ENCODE measurements around the gene OR2H1.

Gene OR2H1

DNA sequence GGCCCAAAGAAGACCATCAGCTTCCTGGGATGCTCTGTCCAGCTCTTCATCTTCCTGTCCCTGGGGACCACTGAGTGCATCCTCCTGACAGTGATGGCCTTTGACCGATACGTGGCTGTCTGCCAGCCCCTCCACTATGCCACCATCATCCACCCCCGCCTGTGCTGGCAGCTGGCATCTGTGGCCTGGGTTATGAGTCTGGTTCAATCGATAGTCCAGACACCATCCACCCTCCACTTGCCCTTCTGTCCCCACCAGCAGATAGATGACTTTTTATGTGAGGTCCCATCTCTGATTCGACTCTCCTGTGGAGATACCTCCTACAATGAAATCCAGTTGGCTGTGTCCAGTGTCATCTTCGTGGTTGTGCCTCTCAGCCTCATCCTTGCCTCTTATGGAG lies 5.1 kb downstream of the OR2H1 start:
- ATAC-seq (replicated peaks) = no peak
- H3K27me3 Mint-ChIP-seq = peaks cover 16 to 18% of the 10 kb centered on the region in 2 donors
- DNase-seq = no peak
- no peak overlapping the region for H3K27ac Mint-ChIP-seq
- H3K4me3 Mint-ChIP-seq = no peak overlapping the region
- H3K36me3 Mint-ChIP-seq = no peaks in the 10 kb centered on the region
- H3K4me1 Mint-ChIP-seq = peaks cover 0 to 2% of the 10 kb centered on the region in 2 donors
- H3K9me3 Mint-ChIP-seq = no peaks in the 10 kb centered on the region

DNA sequence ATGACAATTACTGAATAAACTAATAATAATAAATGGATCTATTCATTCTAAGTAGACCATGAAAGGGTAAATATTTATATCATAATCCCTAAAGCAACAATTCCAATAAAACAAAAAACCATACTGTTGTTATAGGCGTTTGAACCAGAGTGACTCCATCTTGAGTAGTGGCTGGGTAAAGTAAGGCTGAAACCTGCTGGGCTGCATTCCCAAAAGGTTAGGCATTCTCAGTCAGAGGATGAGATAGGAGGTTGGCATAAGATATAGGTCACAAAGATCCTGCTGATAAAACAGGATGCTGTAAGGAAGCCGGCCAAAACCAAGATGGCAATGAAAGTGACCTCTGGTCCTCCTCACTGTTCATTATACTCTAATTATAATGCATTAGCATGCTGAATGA lies 8.3 kb downstream of the OR2H1 start:
- H3K27me3 Mint-ChIP-seq = peaks cover 22 to 29% of the 10 kb centered on the region in 2 donors
- no peak overlapping the region for H3K4me3 Mint-ChIP-seq
- H3K36me3 Mint-ChIP-seq = no peaks in the 10 kb centered on the region
- no peak overlapping the region for H3K27ac Mint-ChIP-seq
- DNase-seq (no peak), ATAC-seq (replicated peaks) (no peak)
- no peaks in the 10 kb centered on the region for H3K9me3 Mint-ChIP-seq
- peaks cover 0 to 2% of the 10 kb centered on the region in 2 donors for H3K4me1 Mint-ChIP-seq

DNA sequence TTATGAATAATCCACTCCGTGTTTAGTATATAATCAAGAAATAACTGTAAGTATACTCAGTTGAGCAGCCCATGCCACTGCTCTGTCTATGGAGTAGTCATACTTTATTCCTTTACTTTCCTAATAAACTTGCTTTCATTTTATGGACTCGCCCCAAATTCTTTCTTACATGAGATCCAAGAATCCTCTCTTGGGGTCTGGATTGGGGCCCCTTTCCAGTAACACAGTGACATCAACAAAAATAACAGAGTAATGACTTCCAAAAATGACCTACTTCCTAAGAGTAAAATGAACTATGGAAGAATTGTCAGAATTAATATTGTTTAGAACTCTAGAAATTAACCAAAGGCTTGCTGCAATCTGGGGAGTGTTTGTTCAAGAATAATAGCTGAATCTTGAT lies 8.8 kb downstream of the OR2H1 start:
- peaks cover 22 to 29% of the 10 kb centered on the region in 2 donors for H3K27me3 Mint-ChIP-seq
- no peaks in the 10 kb centered on the region for H3K9me3 Mint-ChIP-seq
- H3K27ac Mint-ChIP-seq = no peak overlapping the region
- ATAC-seq (replicated peaks) = no peak
- H3K4me3 Mint-ChIP-seq = no peak overlapping the region
- no peaks in the 10 kb centered on the region for H3K36me3 Mint-ChIP-seq
- DNase-seq = no peak
- H3K4me1 Mint-ChIP-seq = peaks cover 0 to 2% of the 10 kb centered on the region in 2 donors

DNA sequence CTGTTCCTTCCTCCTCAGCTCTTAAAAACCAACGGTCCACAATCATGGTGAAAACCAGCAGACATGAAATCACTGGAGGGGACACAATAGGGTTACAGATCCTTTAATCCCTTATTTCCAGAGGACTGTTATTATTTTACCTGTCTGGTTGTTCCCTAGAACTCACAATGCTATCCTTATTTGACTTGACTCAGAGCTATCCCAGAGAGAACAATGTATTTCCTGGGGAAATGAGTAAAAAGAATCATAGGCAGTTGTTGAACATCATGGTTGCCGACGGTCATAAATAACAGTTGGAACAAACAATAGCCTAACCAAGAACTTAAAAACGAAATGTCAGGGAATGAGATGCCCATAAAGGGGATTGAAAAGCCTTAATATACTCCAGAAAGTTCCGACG lies 9.3 kb downstream of the OR2H1 start:
- H3K27ac Mint-ChIP-seq = no peak overlapping the region
- no peaks in the 10 kb centered on the region for H3K36me3 Mint-ChIP-seq
- ATAC-seq (replicated peaks) (no peak), DNase-seq (no peak)
- peaks cover 25 to 29% of the 10 kb centered on the region in 2 donors for H3K27me3 Mint-ChIP-seq
- H3K9me3 Mint-ChIP-seq = no peaks in the 10 kb centered on the region
- no peak overlapping the region for H3K4me3 Mint-ChIP-seq
- H3K4me1 Mint-ChIP-seq = peaks cover 0 to 2% of the 10 kb centered on the region in 2 donors

DNA sequence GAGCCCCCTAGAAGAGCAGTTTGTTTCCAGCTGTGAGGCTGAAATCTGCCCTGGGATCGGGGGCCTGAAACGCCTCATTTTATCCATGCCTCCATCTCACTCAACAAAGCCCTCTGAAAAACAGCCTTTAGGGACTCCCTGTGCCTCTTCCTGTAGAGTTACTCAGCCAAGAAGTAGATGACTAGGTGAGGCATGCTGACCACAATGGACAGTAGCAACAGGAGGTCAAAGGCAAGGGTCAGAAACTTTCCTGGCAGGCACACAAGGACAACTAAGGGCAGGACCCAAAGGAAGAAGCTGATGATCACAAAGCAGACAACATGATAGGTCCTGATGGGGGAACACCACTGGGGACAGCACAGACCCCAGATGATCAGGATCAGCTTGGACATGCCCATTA lies 18.0 kb downstream of the OR2H1 start:
- Mint-ChIP-seq H3K9me3 (peaks cover 0 to 1% of the 10 kb centered on the region in 2 donors), H3K4me3 (no peak overlapping the region), H3K36me3 (no peaks in the 10 kb centered on the region), H3K27me3 (peaks cover 17 to 22% of the 10 kb centered on the region in 2 donors), H3K27ac (no peak overlapping the region), H3K4me1 (no peaks in the 10 kb centered on the region)
- no peak for DNase-seq
- no peak for ATAC-seq (replicated peaks)

DNA sequence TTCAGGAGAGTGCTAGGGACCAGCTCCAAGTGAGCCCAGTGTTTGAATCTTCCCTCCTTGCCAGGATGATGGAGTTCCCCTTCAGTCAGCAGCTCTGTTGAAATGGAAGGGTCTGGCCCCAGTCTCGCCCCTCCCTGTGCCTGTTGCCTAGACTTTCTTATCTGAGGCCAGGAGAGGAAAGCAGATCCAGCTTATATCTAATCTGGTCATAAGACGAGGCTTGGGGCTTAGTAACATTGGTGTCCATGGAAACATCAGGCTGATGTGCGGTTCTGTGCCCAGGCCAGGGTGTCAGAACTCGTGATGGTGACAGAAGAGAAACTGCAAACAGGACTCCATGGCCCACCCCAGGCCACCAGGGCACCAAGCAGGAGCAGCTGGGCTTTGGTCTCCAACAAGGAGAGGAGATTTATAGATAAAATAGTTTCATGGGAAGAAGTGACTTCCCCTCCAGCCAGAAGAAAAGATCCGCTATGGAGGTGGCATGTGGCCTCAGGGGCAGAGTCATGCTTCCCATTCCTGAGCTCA lies 21.0 kb downstream of the OR2H1 start:
- no peaks in the 10 kb centered on the region for H3K4me1 Mint-ChIP-seq

DNA sequence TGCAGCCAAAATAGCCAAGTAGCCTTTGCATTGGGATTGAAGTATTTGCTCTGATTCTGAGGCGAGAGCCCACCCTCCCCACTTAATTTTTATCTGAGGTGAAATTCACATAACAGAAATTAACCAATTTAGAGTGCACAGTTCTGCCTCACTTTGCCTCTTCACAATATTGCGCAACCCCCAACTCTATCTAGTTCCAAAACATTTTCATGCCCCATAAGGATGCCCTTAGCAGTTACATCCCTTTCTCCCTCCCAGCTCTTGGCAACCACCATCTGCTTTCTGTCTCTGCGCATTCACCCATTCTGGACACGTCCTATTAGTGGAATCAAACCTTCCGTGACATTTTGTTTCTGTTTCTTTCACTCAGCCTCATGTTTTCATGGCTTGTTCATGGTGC lies 21.8 kb downstream of the OR2H1 start:
- Mint-ChIP-seq H3K27me3 (peaks cover 4% of the 10 kb centered on the region in 2 donors), H3K4me3 (no peak overlapping the region), H3K27ac (no peak overlapping the region), H3K36me3 (no peaks in the 10 kb centered on the region), H3K4me1 (no peaks in the 10 kb centered on the region), H3K9me3 (peaks cover 2 to 3% of the 10 kb centered on the region in 2 donors)
- ATAC-seq (replicated peaks) (no peak), DNase-seq (no peak)

More for the DNA sequence above, 21.0 kb downstream of the OR2H1 start:
- Mint-ChIP-seq H3K36me3 (no peaks in the 10 kb centered on the region), H3K9me3 (peaks cover 2 to 3% of the 10 kb centered on the region in 2 donors), H3K4me3 (no peak overlapping the region), H3K27ac (no peak overlapping the region), H3K27me3 (peaks cover 9% of the 10 kb centered on the region in 2 donors)
- ATAC-seq (replicated peaks) = no peak
- DNase-seq = no peak

DNA sequence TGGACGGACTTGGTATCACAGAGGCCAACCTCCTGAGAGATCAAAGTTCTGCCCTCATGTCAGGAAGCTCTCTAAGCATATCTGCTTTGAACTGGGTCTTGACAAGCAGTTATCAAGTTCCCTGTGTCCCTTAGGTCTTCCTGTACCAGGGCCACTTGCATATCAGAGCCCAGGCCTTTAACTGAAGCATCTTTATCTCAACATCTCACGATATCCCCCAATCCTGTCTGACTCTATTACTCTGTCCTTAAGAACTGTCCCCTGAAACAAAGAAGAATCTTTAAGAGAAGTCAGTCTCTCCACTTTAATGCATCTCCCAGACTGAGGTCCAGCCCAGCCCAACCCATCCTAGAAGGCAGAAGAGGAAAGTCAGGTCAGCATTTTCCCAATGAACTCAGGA lies 22.6 kb downstream of the OR2H1 start:
- no peaks in the 10 kb centered on the region for H3K36me3 Mint-ChIP-seq
- DNase-seq (no peak), ATAC-seq (replicated peaks) (no peak)
- no peak overlapping the region for H3K27ac Mint-ChIP-seq
- peaks cover 2 to 3% of the 10 kb centered on the region in 2 donors for H3K9me3 Mint-ChIP-seq
- H3K4me1 Mint-ChIP-seq = no peaks in the 10 kb centered on the region
- H3K27me3 Mint-ChIP-seq = peaks cover 4% of the 10 kb centered on the region in 2 donors
- H3K4me3 Mint-ChIP-seq = no peak overlapping the region

DNA sequence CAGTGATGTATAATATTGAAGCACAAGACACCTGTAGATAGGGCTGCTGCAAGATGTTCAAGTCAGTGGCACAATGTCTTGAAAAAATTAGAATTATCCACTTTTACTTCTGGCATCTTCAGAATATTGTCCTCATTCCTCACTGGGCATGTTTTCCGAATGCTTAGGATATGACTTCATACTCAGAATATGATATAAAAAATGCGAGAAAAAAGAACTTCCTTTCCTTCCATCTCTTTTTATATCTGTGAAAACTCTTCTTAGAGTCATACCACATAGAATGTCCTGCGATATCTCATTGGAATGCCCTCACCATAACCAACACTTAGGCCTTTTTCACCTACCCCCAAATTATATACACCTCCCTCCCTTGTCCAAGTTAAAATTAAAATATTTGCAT lies 26.2 kb downstream of the OR2H1 start:
- DNase-seq (no peak), ATAC-seq (replicated peaks) (no peak)
- H3K27me3 Mint-ChIP-seq = peaks cover 10 to 12% of the 10 kb centered on the region in 2 donors
- no peak overlapping the region for H3K4me3 Mint-ChIP-seq
- no peaks in the 10 kb centered on the region for H3K4me1 Mint-ChIP-seq
- H3K27ac Mint-ChIP-seq = no peak overlapping the region
- no peaks in the 10 kb centered on the region for H3K36me3 Mint-ChIP-seq
- peaks cover 2 to 3% of the 10 kb centered on the region in 2 donors for H3K9me3 Mint-ChIP-seq

DNA sequence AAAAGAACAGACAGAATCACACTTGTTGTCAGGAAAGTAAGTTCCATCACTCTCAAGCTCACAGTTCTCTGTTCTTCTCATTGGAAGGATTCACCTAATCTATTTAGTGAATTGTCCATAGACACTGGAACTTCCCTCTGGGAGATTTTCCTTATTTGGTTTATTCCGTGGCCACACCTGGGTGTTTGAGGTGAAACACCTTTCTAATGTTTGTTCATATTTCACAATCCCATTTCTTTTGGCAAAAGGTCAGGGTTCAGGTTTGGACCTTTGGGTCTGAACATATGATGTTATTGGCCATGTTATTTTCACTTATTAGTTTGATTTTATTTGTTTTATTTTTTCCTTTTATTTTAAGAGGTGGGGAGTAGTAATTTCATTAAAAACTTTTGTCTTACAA lies 26.8 kb downstream of the OR2H1 start:
- Mint-ChIP-seq H3K27me3 (peaks cover 10 to 12% of the 10 kb centered on the region in 2 donors), H3K9me3 (peaks cover 2 to 3% of the 10 kb centered on the region in 2 donors), H3K4me1 (no peaks in the 10 kb centered on the region), H3K27ac (no peak overlapping the region), H3K36me3 (no peaks in the 10 kb centered on the region), H3K4me3 (no peak overlapping the region)
- ATAC-seq (replicated peaks) (no peak), DNase-seq (no peak)

DNA sequence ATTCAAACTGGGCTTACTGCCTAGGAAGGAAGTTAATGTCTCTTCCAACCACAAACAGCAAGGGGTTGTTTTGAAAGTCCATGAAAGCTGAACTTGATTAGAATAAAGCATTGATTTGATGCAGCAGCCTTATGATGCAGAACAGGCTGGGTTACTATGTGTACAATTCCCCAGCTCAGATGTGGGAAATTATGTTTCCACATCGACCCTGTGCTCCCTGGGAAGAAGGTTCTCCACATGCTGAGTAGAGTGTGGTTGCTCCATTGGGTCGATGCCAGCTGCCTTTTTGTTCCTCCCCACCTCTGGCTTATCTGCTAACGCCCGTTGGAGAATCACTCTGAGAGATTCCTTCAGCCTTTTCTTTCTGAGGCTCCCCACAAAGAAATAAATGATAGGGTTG lies 29.6 kb downstream of the OR2H1 start:
- Mint-ChIP-seq H3K4me1 (no peaks in the 10 kb centered on the region), H3K36me3 (no peaks in the 10 kb centered on the region), H3K27me3 (peaks cover 10 to 15% of the 10 kb centered on the region in 2 donors), H3K4me3 (no peak overlapping the region), H3K9me3 (peaks cover 2 to 4% of the 10 kb centered on the region in 2 donors), H3K27ac (no peak overlapping the region)
- no peak for DNase-seq
- no peak for ATAC-seq (replicated peaks)

DNA sequence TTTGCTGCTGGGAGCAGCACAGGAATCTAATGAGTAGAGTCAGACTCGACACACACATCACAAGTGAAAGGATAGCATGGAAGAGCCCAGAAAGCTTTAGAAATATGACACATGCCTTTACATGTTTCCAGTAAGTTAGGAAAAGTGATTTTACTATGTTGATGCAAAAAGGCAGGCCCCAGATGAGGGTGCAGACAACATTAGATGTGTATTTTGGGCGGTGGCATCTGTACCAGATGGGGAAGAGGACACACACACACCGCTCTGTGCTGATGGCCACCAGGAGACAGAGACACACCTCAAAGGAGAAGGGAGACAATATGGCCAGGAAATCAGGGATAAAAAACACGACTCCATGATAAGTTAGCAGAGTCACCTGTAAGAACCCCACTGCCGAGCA lies 30.2 kb downstream of the OR2H1 start:
- DNase-seq (no peak), ATAC-seq (replicated peaks) (no peak)
- H3K27ac Mint-ChIP-seq = no peak overlapping the region
- no peak overlapping the region for H3K4me3 Mint-ChIP-seq
- H3K36me3 Mint-ChIP-seq = no peaks in the 10 kb centered on the region
- H3K27me3 Mint-ChIP-seq = peaks cover 10 to 15% of the 10 kb centered on the region in 2 donors
- H3K4me1 Mint-ChIP-seq = no peaks in the 10 kb centered on the region
- peaks cover 2 to 4% of the 10 kb centered on the region in 2 donors for H3K9me3 Mint-ChIP-seq

DNA sequence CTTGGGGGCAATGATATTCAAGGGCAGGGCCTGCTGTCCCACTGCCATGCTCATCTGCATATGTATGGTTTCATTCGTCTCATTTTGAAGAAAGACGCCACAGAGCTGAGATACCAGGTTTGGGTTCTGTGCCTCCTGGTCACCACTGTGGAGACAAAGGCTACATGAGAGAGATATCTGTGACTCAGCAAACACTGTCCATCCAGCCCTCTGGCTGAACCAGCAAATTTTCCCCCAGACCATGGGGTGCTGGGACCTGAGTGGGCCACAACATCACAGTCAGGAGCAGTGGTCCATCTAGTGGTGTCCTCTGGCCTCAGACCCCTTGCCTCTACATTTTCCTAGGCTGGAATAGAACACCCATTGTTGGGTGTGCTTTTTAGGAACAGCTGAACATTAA lies 30.7 kb downstream of the OR2H1 start, which contains the start of gene MAS1L:
Gene MAS1L (minus strand): TSS at position 297 of the 400 bp plus-strand sequence. CDS start 54 bp downstream, at position 243.
- no peak within 1 kb of the TSS for H3K27ac Mint-ChIP-seq
- DNase-seq = no peak
- no peaks in the 10 kb centered on the region for H3K4me1 Mint-ChIP-seq
- H3K4me3 Mint-ChIP-seq = no peak within 1 kb of the TSS
- peaks cover 10 to 15% of the 10 kb centered on the region in 2 donors for H3K27me3 Mint-ChIP-seq
- peaks cover 0 to 4% of the 10 kb centered on the region in 2 donors for H3K9me3 Mint-ChIP-seq
- H3K36me3 Mint-ChIP-seq = no peaks in the 10 kb centered on the region
- no peak for ATAC-seq (replicated peaks)

DNA sequence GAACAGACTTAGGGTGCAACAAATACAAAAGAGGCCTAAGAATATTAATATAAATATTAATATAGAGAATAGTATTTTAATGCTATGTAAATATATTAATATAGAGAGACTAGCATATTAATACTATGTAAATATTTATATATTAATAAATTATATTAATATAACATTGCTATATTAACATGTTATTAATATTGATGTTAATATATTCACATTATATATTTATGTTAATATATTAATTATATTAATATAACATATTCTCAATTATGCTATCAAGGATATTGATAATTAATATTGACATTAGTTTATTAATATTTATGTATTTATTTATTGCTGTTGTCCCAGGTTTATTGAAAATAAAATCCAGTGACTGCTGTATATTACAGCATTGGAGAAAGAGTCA lies 31.9 kb downstream of the OR2H1 start:
- peaks cover 0 to 4% of the 10 kb centered on the region in 2 donors for H3K9me3 Mint-ChIP-seq
- DNase-seq (no peak), ATAC-seq (replicated peaks) (no peak)
- H3K36me3 Mint-ChIP-seq = no peaks in the 10 kb centered on the region
- H3K4me3 Mint-ChIP-seq = no peak overlapping the region
- no peaks in the 10 kb centered on the region for H3K4me1 Mint-ChIP-seq
- no peak overlapping the region for H3K27ac Mint-ChIP-seq
- H3K27me3 Mint-ChIP-seq = peaks cover 10 to 15% of the 10 kb centered on the region in 2 donors

DNA sequence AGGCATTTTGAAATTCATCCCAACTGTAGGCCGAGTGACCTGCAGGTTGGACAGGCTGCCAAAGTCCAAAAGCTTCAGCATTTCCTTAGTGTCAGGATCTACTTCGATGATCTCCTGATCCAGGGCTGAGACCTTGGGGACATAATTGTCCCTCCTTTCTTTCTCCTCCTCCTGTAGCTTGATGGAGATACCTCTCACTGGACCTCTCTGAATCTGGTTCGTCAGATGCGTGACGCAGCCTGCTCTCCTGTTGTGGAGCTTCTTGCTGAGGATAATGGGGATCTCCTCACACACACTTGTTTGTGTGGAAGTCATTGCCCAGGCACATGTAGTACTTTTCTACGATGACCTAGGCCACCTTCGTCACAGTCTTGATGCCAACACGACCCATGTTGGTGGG lies 32.3 kb downstream of the OR2H1 start:
- no peak overlapping the region for H3K27ac Mint-ChIP-seq

More for the DNA sequence above, 32.3 kb downstream of the OR2H1 start:
- H3K27me3 Mint-ChIP-seq = peaks cover 10 to 15% of the 10 kb centered on the region in 2 donors
- no peak overlapping the region for H3K4me3 Mint-ChIP-seq
- peaks cover 0 to 4% of the 10 kb centered on the region in 2 donors for H3K9me3 Mint-ChIP-seq
- no peak for DNase-seq
- H3K4me1 Mint-ChIP-seq = no peaks in the 10 kb centered on the region
- H3K36me3 Mint-ChIP-seq = no peaks in the 10 kb centered on the region
- no peak for ATAC-seq (replicated peaks)
